MM.1S (cell line): ENCODE results near the gene KSR2.

Experiments
- DNase-seq: peaks from one replicate; pipeline ENCODE4 v3.0.0-alpha.2; 2015
- H2AFZ ChIP-seq: fragments of 300-600 bp; sonication (generic); 2 replicates; pipeline ENCODE4 v1.6.0; 2016; ENCODE audit warnings: antibody characterized with exemption, low read length
- H3F3A ChIP-seq: fragments of 300-600 bp; sonication (generic); 2 replicates; pipeline ENCODE4 v1.6.1; 2016; ENCODE audit warnings: mild to moderate bottlenecking, antibody characterized with exemption, low read length, moderate library complexity, mixed read lengths; ENCODE audit not compliant: insufficient read depth
- H3K27ac ChIP-seq: fragments of 300-600 bp; sonication (generic); 2 replicates; pipeline ENCODE4 v1.5.1; 2016; ENCODE audit warnings: mild to moderate bottlenecking, low read length
- H3K27me3 ChIP-seq: fragments of 300-600 bp; sonication (generic); replicated peaks from 2 replicates; pipeline ENCODE4 v1.6.0; 2016; ENCODE audit warnings: low read length; ENCODE audit not compliant: insufficient read depth
- H3K36me3 ChIP-seq: fragments of 300-600 bp; sonication (generic); replicated peaks from 2 replicates; pipeline ENCODE4 v1.6.1; 2016; ENCODE audit warnings: mild to moderate bottlenecking, low read length, mixed read lengths; ENCODE audit not compliant: insufficient read depth
- H3K4me1 ChIP-seq: fragments of 300-600 bp; sonication (generic); 2 replicates; pipeline ENCODE4 v1.6.1; 2016; ENCODE audit warnings: low read length, mixed read lengths
- H3K4me2 ChIP-seq: fragments of 300-600 bp; sonication (generic); 2 replicates; pipeline ENCODE4 v1.6.0; 2016; ENCODE audit warnings: low read depth, low read length
- H3K4me3 ChIP-seq: fragments of 300-600 bp; sonication (generic); 2 replicates; pipeline ENCODE4 v1.5.1; 2016; ENCODE audit warnings: low read length, mixed read lengths
- H3K79me2 ChIP-seq: fragments of 300-600 bp; sonication (generic); 2 replicates; pipeline ENCODE4 v1.6.1; 2016; ENCODE audit warnings: mixed run types, low read length, mixed read lengths
- H3K9ac ChIP-seq: fragments of 300-600 bp; sonication (generic); 2 replicates; pipeline ENCODE4 v1.6.1; 2016; ENCODE audit warnings: low read length, mixed read lengths
- H3K9me2 ChIP-seq: fragments of 300-600 bp; sonication (generic); replicated peaks from 2 replicates; pipeline ENCODE4 v1.6.1; 2016; ENCODE audit warnings: mild to moderate bottlenecking, low read length, mixed read lengths; ENCODE audit not compliant: insufficient read depth
- H3K9me3 ChIP-seq: fragments of 300-600 bp; sonication (generic); replicated peaks from 2 replicates; pipeline ENCODE4 v1.6.1; 2016; ENCODE audit warnings: mild to moderate bottlenecking, low read length, mixed read lengths; ENCODE audit not compliant: insufficient read depth
- H4K20me1 ChIP-seq: fragments of 300-600 bp; sonication (generic); 2 replicates; pipeline ENCODE4 v1.6.1; 2016; ENCODE audit warnings: mild to moderate bottlenecking, low read length, moderate library complexity, mixed read lengths; ENCODE audit not compliant: insufficient read depth
- CTCF ChIP-seq: fragments of 300-600 bp; sonication (generic); IDR thresholded peaks from 2 replicates; pipeline ENCODE4 v1.5.1; 2016; ENCODE audit warnings: antibody characterized with exemption, low read length, mixed read lengths
- EZH2 ChIP-seq: fragments of 300-600 bp; sonication (generic); optimal IDR thresholded peaks from 2 replicates; pipeline ENCODE3; 2017; ENCODE audit warnings: low read depth, mild to moderate bottlenecking, antibody characterized with exemption, low read length, mixed read lengths
- EZH2phosphoT487 ChIP-seq: fragments of 300-600 bp; sonication (generic); IDR thresholded peaks from 2 replicates; pipeline ENCODE4 v1.6.1; 2018; ENCODE audit warnings: antibody characterized with exemption, low read length

The KSR2 gene

GRCh38 chr12:117404203-117404853 lies 564.5 kb downstream of the KSR2 start:
- Histone ChIP-seq H3K4me1 (no peaks in the 10 kb centered on the region), H3K9me2 (no peaks in the 10 kb centered on the region), H3K27ac (no peak overlapping the region), H3K9me3 (no peaks in the 10 kb centered on the region), H4K20me1 (no peaks in the 10 kb centered on the region), H2AFZ (no peak overlapping the region), H3K9ac (no peak overlapping the region), H3K4me2 (no peak overlapping the region), H3K36me3 (no peaks in the 10 kb centered on the region), H3K4me3 (no peak overlapping the region), H3K79me2 (no peaks in the 10 kb centered on the region), H3K27me3 (no peaks in the 10 kb centered on the region), H3F3A (no peaks in the 10 kb centered on the region)
- no peak for TF ChIP-seq EZH2phosphoT487
- no peak for TF ChIP-seq CTCF
- no peak for TF ChIP-seq EZH2
- DNase-seq, result no peak

- Histone ChIP-seq H3K36me3 (no peaks in the 10 kb centered on the region), H3K4me2 (no peak overlapping the region), H3F3A (no peaks in the 10 kb centered on the region), H2AFZ (no peak overlapping the region), H3K9ac (no peak overlapping the region), H4K20me1 (no peaks in the 10 kb centered on the region), H3K27ac (no peak overlapping the region), H3K9me2 (no peaks in the 10 kb centered on the region), H3K4me3 (no peak overlapping the region), H3K79me2 (no peaks in the 10 kb centered on the region), H3K4me1 (no peaks in the 10 kb centered on the region), H3K9me3 (no peaks in the 10 kb centered on the region), H3K27me3 (no peaks in the 10 kb centered on the region)
- TF ChIP-seq CTCF, result no peak
- no peak for TF ChIP-seq EZH2phosphoT487
- no peak for TF ChIP-seq EZH2
- DNase-seq, result no peak
Measured at GRCh38 chr12:117403586-117404139, 565.1 kb downstream of the KSR2 start.
